Endothelial cell of umbilical vein (primary cell): ENCODE results near the gene RASGRP4. TPM values are rescaled to one million over a fixed set of nuclear protein-coding genes. Genes with fewer than 3 reads are reported as not detected.

Experiments used
- BruUV-seq: library from RNA; stranded (reverse); fragments of 400-500 nt; replicated peaks from 2 replicates; lab custom pipeline; 2021; lab: Mats Ljungman, UMichigan
- CTCF ChIA-PET: fragments of 300-600, 350-600 bp; sonication (Branson Sonifier 250); formaldehyde crosslinking; loops from one replicate; lab custom pipeline; 2021; ENCODE audit warnings: antibody characterized with exemption, inconsistent platforms; lab: Charles Lee
- POLR2A ChIA-PET: fragments of 300-600, 350-600 bp; sonication (Branson Sonifier 250); formaldehyde crosslinking; loops from one replicate; lab custom pipeline; 2021; ENCODE audit warnings: antibody characterized with exemption, inconsistent platforms; lab: Charles Lee
- DNase-seq: peaks from one replicate; pipeline ENCODE4 v3.0.0-alpha.2; 2011; ENCODE audit warnings: low read depth, low spot score
- FAIRE-seq: peaks from 2 replicates; lab custom pipeline; 2011; peaks lifted over from hg19 to GRCh38; lab: Jason Lieb, UNC
- H2AFZ ChIP-seq: 2 replicates; pipeline ENCODE4 v1.6.0; 2012; ENCODE audit warnings: low read depth, low read length, control low read depth, inconsistent platforms
- H3K27ac ChIP-seq: 2 replicates; pipeline ENCODE4 v1.5.1; 2011; ENCODE audit warnings: low read depth, mild to moderate bottlenecking, control low read depth, low read length, moderate library complexity; ENCODE audit not compliant: insufficient read depth
- H3K27me3 ChIP-seq, 2 experiments: 2 replicates each; pipeline versions ENCODE4 v1.6.0 to v1.6.1; 2011; ENCODE audit warnings: low read length in 2 of 2, mixed read lengths in 1 of 2; ENCODE audit not compliant: control insufficient read depth in 2 of 2, insufficient read depth in 2 of 2
- H3K36me3 ChIP-seq, 2 experiments: 2 replicates in 1 of 2; 3 replicates in 1 of 2; pipeline ENCODE4 v1.5.1; 2011; ENCODE audit warnings: low read length in 2 of 2, mild to moderate bottlenecking in 1 of 2, moderate library complexity in 1 of 2; ENCODE audit not compliant: control insufficient read depth in 2 of 2, insufficient read depth in 2 of 2; ENCODE audit errors: extremely low read depth in 1 of 2
- H3K4me1 ChIP-seq: 3 replicates; pipeline ENCODE4 v1.5.1; 2011; ENCODE audit warnings: mild to moderate bottlenecking, low read length; ENCODE audit not compliant: control insufficient read depth, insufficient read depth; ENCODE audit errors: extremely low read depth
- H3K4me2 ChIP-seq: 2 replicates; pipeline ENCODE4 v1.6.1; 2011; ENCODE audit warnings: low read length, control low read depth, mixed read lengths; ENCODE audit not compliant: insufficient read depth
- H3K4me3 ChIP-seq, 3 experiments: fragments of 200-600 bp in 1 of 3; sonication (generic), shearing (Covaris generic) in 1 of 3; replicated peaks in 1 of 3; 2 replicates each; pipeline ENCODE4 v1.5.1; 2011 to 2016; ENCODE audit warnings: control low read depth in 3 of 3, low read length in 3 of 3, mild to moderate bottlenecking in 2 of 3, inconsistent platforms in 1 of 3, low read depth in 1 of 3, moderate library complexity in 1 of 3; ENCODE audit not compliant: insufficient read depth in 1 of 3
- H3K79me2 ChIP-seq: 2 replicates; pipeline ENCODE4 v1.6.0; 2012; ENCODE audit warnings: low read length, inconsistent platforms; ENCODE audit not compliant: control insufficient read depth, insufficient read depth
- H3K9ac ChIP-seq: replicated peaks from 2 replicates; pipeline ENCODE3; 2011; ENCODE audit warnings: low read length, control low read depth; ENCODE audit not compliant: insufficient read depth; ENCODE audit errors: extremely low read depth
- H3K9me1 ChIP-seq: replicated peaks from 3 replicates; pipeline ENCODE4 v1.6.0; 2011; ENCODE audit warnings: mild to moderate bottlenecking, low read length; ENCODE audit not compliant: control insufficient read depth, insufficient read depth; ENCODE audit errors: extremely low read depth
- H3K9me3 ChIP-seq: replicated peaks from 2 replicates; pipeline ENCODE4 v1.5.1; 2012; ENCODE audit warnings: low read length, inconsistent platforms; ENCODE audit not compliant: control insufficient read depth, insufficient read depth
- H4K20me1 ChIP-seq: replicated peaks from 2 replicates; pipeline ENCODE3; 2011; ENCODE audit warnings: mild to moderate bottlenecking, low read length; ENCODE audit not compliant: control insufficient read depth, insufficient read depth; ENCODE audit errors: extremely low read depth
- EZH2 ChIP-seq: IDR thresholded peaks from 2 replicates; pipeline ENCODE4 v1.6.1; 2012; ENCODE audit warnings: borderline replicate concordance, low read depth, mild to moderate bottlenecking, moderate library complexity, low read length, inconsistent platforms; ENCODE audit not compliant: severe bottlenecking
- FOS ChIP-seq: IDR thresholded peaks from 2 replicates; pipeline ENCODE4 v1.6.1; 2011; ENCODE audit warnings: mild to moderate bottlenecking, low read length, moderate library complexity, borderline replicate concordance; ENCODE audit not compliant: insufficient read depth
- GATA2 ChIP-seq: IDR thresholded peaks from 2 replicates; pipeline ENCODE4 v1.7.0; 2011; ENCODE audit warnings: low read depth, mild to moderate bottlenecking, moderate library complexity, mixed read lengths, low read length; ENCODE audit not compliant: insufficient read length, insufficient read depth
- JUN ChIP-seq: IDR thresholded peaks from 2 replicates; pipeline ENCODE4 v1.6.1; 2011; ENCODE audit warnings: borderline replicate concordance, low read depth; ENCODE audit not compliant: insufficient read length, insufficient read depth
- MAX ChIP-seq: IDR thresholded peaks from 2 replicates; pipeline ENCODE4 v1.6.1; 2011; ENCODE audit not compliant: insufficient read depth, insufficient read length
- MYC ChIP-seq: IDR thresholded peaks from one replicate; pipeline ENCODE4 v1.6.1; 2011; ENCODE audit warnings: mild to moderate bottlenecking, low read depth, low read length
- POLR2A ChIP-seq: IDR thresholded peaks from 2 replicates; pipeline ENCODE4 v1.6.1; 2012; ENCODE audit warnings: low read depth, mild to moderate bottlenecking, control low read depth, low read length
- POLR2AphosphoS5 ChIP-seq: IDR thresholded peaks from 2 replicates; pipeline ENCODE4 v1.6.1; 2012; ENCODE audit warnings: low read depth, mild to moderate bottlenecking, control low read depth, low read length, moderate library complexity; ENCODE audit not compliant: insufficient read depth
- dilution Hi-C: fragments of 300-500 bp; cut with MboI; formaldehyde crosslinking; loops from one replicate; pipeline ENCODE4 v1.15.0; 2019; ENCODE audit warnings: low sequenced_read_pairs; ENCODE audit not compliant: extremely low pct_ligation_motif_present
- intact Hi-C: fragments of 100-400 bp; cut with micrococcal nuclease; formaldehyde crosslinking; loops from one replicate; pipeline ENCODE4 v1.10.0; 2022
- polyA plus RNA-seq, 4 experiments: library from polyadenylated mRNA; depleted of rRNA in 3 of 4; stranded (reverse) in 3 of 4; unstranded in 1 of 4; fragments of >200 nt; gene quantifications; 2 replicates each; pipeline versions ENCODE4 v1.2.1 to v1.2.3, GENCODE V29; 2011 to 2012; ENCODE audit warnings: missing spikeins in 1 of 4
- total RNA-seq: library from RNA; stranded (reverse); gene quantifications from 2 replicates; pipeline ENCODE4 v1.2.3, GENCODE V29; 2021
- TF ChIP-seq, protein P1 (sequence below), 2 donors: IDR thresholded peaks; 1 replicate in 1 of 2; 2 replicates in 1 of 2; pipeline ENCODE4 v1.5.1; 2011; ENCODE audit warnings: low read length in 2 of 2, mild to moderate bottlenecking in 2 of 2, moderate library complexity in 2 of 2, control low read depth in 1 of 2, inconsistent platforms in 1 of 2, low read depth in 1 of 2; ENCODE audit not compliant: insufficient read depth in 1 of 2; ENCODE audit errors: extremely low read depth in 1 of 2

RASGRP4 gene
- total and polyA plus RNA-seq, 2 donors (not counting 3 experiments of a cell fraction or from before 2014, with no cell fraction given) = not detected

DNA sequence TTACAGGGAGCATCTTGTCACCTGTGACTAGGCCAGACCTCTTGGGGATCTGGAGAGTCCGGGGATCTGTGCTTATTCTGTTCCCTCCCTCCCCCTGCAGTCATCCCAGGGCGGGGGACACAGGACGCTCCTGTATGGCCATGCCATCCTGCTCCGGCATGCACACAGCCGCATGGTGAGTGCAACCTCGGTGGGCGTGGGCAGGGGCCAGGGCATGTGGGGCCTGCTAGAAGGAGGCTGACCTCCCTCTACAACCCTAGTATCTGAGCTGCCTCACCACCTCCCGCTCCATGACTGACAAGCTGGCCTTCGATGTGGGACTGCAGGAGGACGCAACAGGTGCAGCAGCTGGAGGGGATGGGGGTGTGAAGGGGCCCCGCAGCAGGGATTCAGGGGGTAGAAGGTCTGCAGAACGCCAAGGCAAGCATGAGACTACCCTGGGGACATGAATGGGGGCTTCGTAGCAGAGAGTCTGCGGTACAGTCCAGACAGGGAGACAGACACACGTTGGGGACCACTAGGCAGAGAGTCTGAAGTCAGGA, 17.5 kb upstream of the RASGRP4 start:
- no peak overlapping the region for H3K4me3 ChIP-seq
- H3K4me2 ChIP-seq = no peak overlapping the region
- no peaks in the 10 kb centered on the region for H3K4me1 ChIP-seq
- ChIA-PET CTCF (no interaction called here), POLR2A (no interaction called here)
- H3K27me3 ChIP-seq = no peaks in the 10 kb centered on the region
- no peaks in the 10 kb centered on the region for H3K36me3 ChIP-seq
- H3K9me1 ChIP-seq = no peaks in the 10 kb centered on the region
- no peak for TF ChIP-seq FOS
- TF ChIP-seq, protein P1, sequence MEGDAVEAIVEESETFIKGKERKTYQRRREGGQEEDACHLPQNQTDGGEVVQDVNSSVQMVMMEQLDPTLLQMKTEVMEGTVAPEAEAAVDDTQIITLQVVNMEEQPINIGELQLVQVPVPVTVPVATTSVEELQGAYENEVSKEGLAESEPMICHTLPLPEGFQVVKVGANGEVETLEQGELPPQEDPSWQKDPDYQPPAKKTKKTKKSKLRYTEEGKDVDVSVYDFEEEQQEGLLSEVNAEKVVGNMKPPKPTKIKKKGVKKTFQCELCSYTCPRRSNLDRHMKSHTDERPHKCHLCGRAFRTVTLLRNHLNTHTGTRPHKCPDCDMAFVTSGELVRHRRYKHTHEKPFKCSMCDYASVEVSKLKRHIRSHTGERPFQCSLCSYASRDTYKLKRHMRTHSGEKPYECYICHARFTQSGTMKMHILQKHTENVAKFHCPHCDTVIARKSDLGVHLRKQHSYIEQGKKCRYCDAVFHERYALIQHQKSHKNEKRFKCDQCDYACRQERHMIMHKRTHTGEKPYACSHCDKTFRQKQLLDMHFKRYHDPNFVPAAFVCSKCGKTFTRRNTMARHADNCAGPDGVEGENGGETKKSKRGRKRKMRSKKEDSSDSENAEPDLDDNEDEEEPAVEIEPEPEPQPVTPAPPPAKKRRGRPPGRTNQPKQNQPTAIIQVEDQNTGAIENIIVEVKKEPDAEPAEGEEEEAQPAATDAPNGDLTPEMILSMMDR (IDR thresholded peaks at IDR 0.05; ENCODE audit: extremely low read depth in 1 of 2, insufficient read depth in 1 of 2, low read depth in 1 of 2, low read length in 2 of 2) = no peak
- no peak for TF ChIP-seq JUN
- no peak for TF ChIP-seq MAX
- TF ChIP-seq EZH2 = no peak
- TF ChIP-seq GATA2 = no peak
- TF ChIP-seq POLR2A = no peak
- no peak for TF ChIP-seq POLR2AphosphoS5
- no peak for TF ChIP-seq MYC
- no peak overlapping the region for H3K27ac ChIP-seq
- dilution Hi-C loops = no loop called here
- no peaks in the 10 kb centered on the region for H4K20me1 ChIP-seq
- H3K9me3 ChIP-seq = no peaks in the 10 kb centered on the region
- FAIRE-seq (no peak), DNase-seq (no peak)
- H2AFZ ChIP-seq = no peak overlapping the region
- no TSS peak for BruUV-seq
- intact Hi-C loops = no loop called here
- no peaks in the 10 kb centered on the region for H3K79me2 ChIP-seq
- no peak overlapping the region for H3K9ac ChIP-seq
